ENCODE measurements around the gene MIGA2. TPM values are rescaled to one million over a fixed set of nuclear protein-coding genes. Genes with fewer than 3 reads are reported as not detected.

The MIGA2 gene
- total and polyA plus RNA-seq, 2 donors (not counting 1 experiment from before 2014, with no cell fraction given) = 62.1 to 78.1 TPM

DNA sequence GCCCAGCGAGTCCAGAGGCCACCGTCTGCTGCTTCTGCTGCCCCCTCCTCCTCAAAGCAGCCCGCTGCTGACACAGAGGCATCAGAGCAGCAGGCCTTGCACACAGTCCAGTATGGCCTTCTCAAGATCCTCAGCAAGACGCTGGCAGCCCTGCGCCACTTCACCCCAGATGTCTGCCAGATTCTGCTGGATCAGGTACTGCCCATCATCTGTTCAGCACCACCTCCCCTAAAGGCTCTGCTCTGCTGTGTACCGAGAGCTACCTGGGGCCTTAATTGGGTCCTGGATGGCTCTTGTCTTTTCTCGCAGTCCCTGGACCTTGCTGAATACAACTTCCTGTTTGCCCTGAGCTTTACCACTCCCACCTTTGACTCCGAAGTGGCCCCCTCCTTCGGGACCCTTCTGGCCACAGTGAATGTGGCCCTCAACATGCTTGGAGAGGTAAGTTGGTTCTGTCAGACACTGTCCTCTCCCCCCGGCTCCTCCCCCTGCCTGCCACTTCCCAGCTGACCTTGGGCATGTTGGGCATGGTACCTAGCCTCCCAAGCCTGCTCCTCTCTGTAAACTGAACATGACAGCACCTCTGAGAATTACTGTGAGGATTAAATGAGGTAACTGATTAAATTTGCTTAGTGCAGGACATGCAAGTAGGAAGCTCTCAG, 31.0 kb upstream of the MIGA2 start:
- H3K79me2 ChIP-seq (ENCODE audit: control insufficient read depth, insufficient read depth, low read length) = no peaks in the 10 kb centered on the region
- ATAC-seq (ENCODE audit: low read depth) = no peak
- no peaks in the 10 kb centered on the region for H3K27me3 ChIP-seq (replicated peaks in 1 of 4; ENCODE audit: control extremely low read depth in 1 of 4, control insufficient read depth in 3 of 4, insufficient read depth in 4 of 4, low read length in 3 of 4)
- H3K9me3 ChIP-seq (ENCODE audit: control extremely low read depth in 1 of 3, control insufficient read depth in 2 of 3, insufficient read depth in 1 of 3, low read length in 2 of 3) = no peaks in the 10 kb centered on the region
- no peaks in the 10 kb centered on the region for H3K4me1 ChIP-seq (ENCODE audit: control insufficient read depth in 2 of 2, insufficient read depth in 2 of 2, low read length in 2 of 2)
- intact Hi-C loops (cut with micrococcal nuclease) = no loop called here
- Mint-ChIP-seq H3K27ac (no peak overlapping the region), H3K27me3 (no peaks in the 10 kb centered on the region), H3K4me3 (no peak overlapping the region), H3K4me1 (no peaks in the 10 kb centered on the region), H3K9me3 (ENCODE audit: insufficient read depth) (no peaks in the 10 kb centered on the region)
- 82% methylated on average over 8 of the region's 10 CpGs for WGBS (ENCODE audit: insufficient coverage)
- no peaks in the 10 kb centered on the region for H4K20me1 ChIP-seq (ENCODE audit: control insufficient read depth, insufficient read depth, low read length, poor library complexity, severe bottlenecking)
- CTCF ChIA-PET = interaction anchor here (0.6 to 1.7 kb wide), 6 partner anchors 12 to 229 kb away, joined by 3 to 6 read pairs (median 4); partner anchors contain the start of gene SH3GLB2
- TF ChIP-seq, protein P1, sequence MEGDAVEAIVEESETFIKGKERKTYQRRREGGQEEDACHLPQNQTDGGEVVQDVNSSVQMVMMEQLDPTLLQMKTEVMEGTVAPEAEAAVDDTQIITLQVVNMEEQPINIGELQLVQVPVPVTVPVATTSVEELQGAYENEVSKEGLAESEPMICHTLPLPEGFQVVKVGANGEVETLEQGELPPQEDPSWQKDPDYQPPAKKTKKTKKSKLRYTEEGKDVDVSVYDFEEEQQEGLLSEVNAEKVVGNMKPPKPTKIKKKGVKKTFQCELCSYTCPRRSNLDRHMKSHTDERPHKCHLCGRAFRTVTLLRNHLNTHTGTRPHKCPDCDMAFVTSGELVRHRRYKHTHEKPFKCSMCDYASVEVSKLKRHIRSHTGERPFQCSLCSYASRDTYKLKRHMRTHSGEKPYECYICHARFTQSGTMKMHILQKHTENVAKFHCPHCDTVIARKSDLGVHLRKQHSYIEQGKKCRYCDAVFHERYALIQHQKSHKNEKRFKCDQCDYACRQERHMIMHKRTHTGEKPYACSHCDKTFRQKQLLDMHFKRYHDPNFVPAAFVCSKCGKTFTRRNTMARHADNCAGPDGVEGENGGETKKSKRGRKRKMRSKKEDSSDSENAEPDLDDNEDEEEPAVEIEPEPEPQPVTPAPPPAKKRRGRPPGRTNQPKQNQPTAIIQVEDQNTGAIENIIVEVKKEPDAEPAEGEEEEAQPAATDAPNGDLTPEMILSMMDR (IDR thresholded peaks at IDR 0.05) = no peak
- no peak for TF ChIP-seq EZH2 (IDR thresholded peaks at IDR 0.05; ENCODE audit: borderline replicate concordance, insufficient read depth, low read depth, low read length, poor library complexity, severe bottlenecking)
- no peak overlapping the region for H3K27ac ChIP-seq (ENCODE audit: low read length in 2 of 2)
- H3K36me3 ChIP-seq (replicated peaks in 1 of 2; ENCODE audit: control extremely low read depth in 1 of 2, control insufficient read depth in 1 of 2, extremely low read depth in 1 of 2, insufficient read depth in 2 of 2, low read length in 1 of 2) = peaks cover 0 to 68% of the 10 kb centered on the region in 2 experiments
- POLR2A ChIA-PET = no interaction called here
- no peak overlapping the region for H3K9ac ChIP-seq (ENCODE audit: low read length)
- H3K4me3 ChIP-seq (ENCODE audit: control extremely low read depth in 1 of 5, extremely low read depth in 1 of 5, insufficient read depth in 1 of 5, low read depth in 2 of 5, low read length in 4 of 5) = no peak overlapping the region
- no peak overlapping the region for H2AFZ ChIP-seq (ENCODE audit: insufficient read depth, low read depth, low read length, poor library complexity, severe bottlenecking)
- H3K4me2 ChIP-seq (replicated peaks; ENCODE audit: low read depth, low read length, poor library complexity, severe bottlenecking) = no peak overlapping the region
- peak; percentile 7 for DNase-seq

DNA sequence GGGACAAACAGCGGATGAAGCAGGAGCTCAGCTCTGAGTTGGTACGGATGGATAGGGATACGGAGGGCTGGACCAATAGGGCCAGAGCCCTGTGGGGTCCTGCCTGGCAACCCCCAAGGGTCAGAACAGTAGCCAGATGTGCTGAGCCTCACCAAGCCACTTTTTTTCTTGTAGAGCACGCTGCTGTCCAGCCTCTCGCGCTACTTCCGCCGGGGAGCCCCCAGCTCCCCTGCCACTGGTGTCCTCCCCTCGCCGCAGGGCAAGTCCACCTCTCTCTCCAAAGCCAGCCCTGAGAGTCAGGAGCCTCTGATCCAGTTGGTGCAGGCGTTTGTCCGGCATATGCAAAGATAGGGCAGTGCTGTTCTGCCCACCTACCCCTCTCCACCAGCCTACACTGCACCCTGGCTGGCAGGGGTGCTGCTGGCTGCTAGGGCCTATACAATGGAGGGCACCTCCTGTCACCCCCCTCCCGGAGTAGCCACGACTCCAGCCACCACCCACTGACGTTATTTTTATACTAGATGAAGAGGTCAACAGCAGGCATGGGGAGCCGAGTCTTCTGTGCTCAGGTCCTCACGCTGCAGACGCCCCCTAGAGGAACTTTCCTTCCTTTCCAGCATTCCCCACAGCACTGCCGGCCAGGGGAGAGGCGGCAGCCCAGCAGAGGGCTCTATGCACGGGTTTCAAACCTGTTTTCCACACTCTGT, 29.9 kb upstream of the MIGA2 start:
- no peaks in the 10 kb centered on the region for H3K9me3 ChIP-seq (ENCODE audit: control extremely low read depth in 1 of 3, control insufficient read depth in 2 of 3, insufficient read depth in 1 of 3, low read length in 2 of 3)
- Mint-ChIP-seq H3K27ac (no peak overlapping the region), H3K4me1 (no peaks in the 10 kb centered on the region), H3K4me3 (no peak overlapping the region), H3K9me3 (ENCODE audit: insufficient read depth) (no peaks in the 10 kb centered on the region), H3K27me3 (no peaks in the 10 kb centered on the region)
- H3K36me3 ChIP-seq (replicated peaks in 1 of 2; ENCODE audit: control extremely low read depth in 1 of 2, control insufficient read depth in 1 of 2, extremely low read depth in 1 of 2, insufficient read depth in 2 of 2, low read length in 1 of 2) = peaks cover 0 to 69% of the 10 kb centered on the region in 2 experiments
- H2AFZ ChIP-seq (ENCODE audit: insufficient read depth, low read depth, low read length, poor library complexity, severe bottlenecking) = no peak overlapping the region
- no peaks in the 10 kb centered on the region for H3K27me3 ChIP-seq (replicated peaks in 1 of 4; ENCODE audit: control extremely low read depth in 1 of 4, control insufficient read depth in 3 of 4, insufficient read depth in 4 of 4, low read length in 3 of 4)
- ATAC-seq (ENCODE audit: low read depth) (peak; percentile 70), DNase-seq (peak; percentile 64)
- TF ChIP-seq, protein P1 (IDR thresholded peaks at IDR 0.05) = peak; percentile 71
- no peak for TF ChIP-seq EZH2 (IDR thresholded peaks at IDR 0.05; ENCODE audit: borderline replicate concordance, insufficient read depth, low read depth, low read length, poor library complexity, severe bottlenecking)
- no peak overlapping the region for H3K4me2 ChIP-seq (replicated peaks; ENCODE audit: low read depth, low read length, poor library complexity, severe bottlenecking)
- no peak overlapping the region for H3K9ac ChIP-seq (ENCODE audit: low read length)
- 78% methylated on average over 13 of the region's 21 CpGs for WGBS (ENCODE audit: insufficient coverage)
- H3K79me2 ChIP-seq (ENCODE audit: control insufficient read depth, insufficient read depth, low read length) = no peaks in the 10 kb centered on the region
- POLR2A ChIA-PET = no interaction called here
- CTCF ChIA-PET = interaction anchor here (0.5 to 1.5 kb wide), 7 partner anchors 12 to 1199 kb away, joined by 3 to 6 read pairs (median 4); partner anchors contain the start of gene SH3GLB2
- H3K4me1 ChIP-seq (ENCODE audit: control insufficient read depth in 2 of 2, insufficient read depth in 2 of 2, low read length in 2 of 2) = no peaks in the 10 kb centered on the region
- H3K4me3 ChIP-seq (ENCODE audit: control extremely low read depth in 1 of 5, extremely low read depth in 1 of 5, insufficient read depth in 1 of 5, low read depth in 2 of 5, low read length in 4 of 5) = no peak overlapping the region
- H3K27ac ChIP-seq (ENCODE audit: low read length in 2 of 2) = no peak overlapping the region
- intact Hi-C loops (cut with micrococcal nuclease) = no loop called here
- no peaks in the 10 kb centered on the region for H4K20me1 ChIP-seq (ENCODE audit: control insufficient read depth, insufficient read depth, low read length, poor library complexity, severe bottlenecking)

Data from B cell (primary cell).